HT1080 (cell line): ENCODE data around the gene GARIN1A. TPM values are rescaled to one million over a fixed set of nuclear protein-coding genes. Genes with fewer than 3 reads are reported as not detected.
"Not testable (repeated sequence)": the region's sequence is repeated elsewhere in the genome, so short reads cannot be mapped to it uniquely, and the experiment has no call there.

Experiments
- DNase-seq: peaks from one replicate; pipeline ENCODE4 v3.0.0-alpha.2; 2015; ENCODE audit warnings: low read depth
- total RNA-seq: library from RNA; depleted of rRNA; stranded (reverse); fragments of >200 nt; shearing (Covaris generic); gene quantifications from 2 replicates; pipeline ENCODE4 v1.2.3, GENCODE V29; 2014

The GARIN1A gene
- total RNA-seq, 1 experiment from 2014 or later = 0.05 TPM

- not testable (repeated sequence) for DNase-seq
These were observed 11.2 kb downstream of the GARIN1A start for GRCh38 chr7:128683270-128683669.

- DNase-seq = not testable (repeated sequence)
These were observed 11.6 kb downstream of the GARIN1A start for GRCh38 chr7:128683738-128684137.

- no peak for DNase-seq
These were observed 15.0 kb downstream of the GARIN1A start for GRCh38 chr7:128687131-128687530.

GRCh38 chr7:128688492-128688891, 16.4 kb downstream of the GARIN1A start:
- no peak for DNase-seq

- not testable (repeated sequence) for DNase-seq
These were observed 17.3 kb downstream of the GARIN1A start for GRCh38 chr7:128689161-128689935.

- no peak for DNase-seq
These were observed 19.1 kb downstream of the GARIN1A start for GRCh38 chr7:128691227-128691626.

- no peak for DNase-seq
These were observed 20.7 kb downstream of the GARIN1A start for GRCh38 chr7:128692623-128693270.

- no peak for DNase-seq
These were observed 21.4 kb downstream of the GARIN1A start for GRCh38 chr7:128693373-128694015.

GRCh38 chr7:128694738-128695137, 22.6 kb downstream of the GARIN1A start:
- no peak for DNase-seq

- DNase-seq = peak; percentile 84
These were observed 25.3 kb downstream of the GARIN1A start for GRCh38 chr7:128697302-128697905.

GRCh38 chr7:128699196-128699712, 27.2 kb downstream of the GARIN1A start:
- no peak for DNase-seq

GRCh38 chr7:128699895-128700294, 27.8 kb downstream of the GARIN1A start:
- no peak for DNase-seq

GRCh38 chr7:128701062-128701785, 29.1 kb downstream of the GARIN1A start:
- no peak for DNase-seq

GRCh38 chr7:128703609-128704241, 31.6 kb downstream of the GARIN1A start:
- peak; percentile 49 for DNase-seq

GRCh38 chr7:128705891-128706333, 33.8 kb downstream of the GARIN1A start:
- peak; percentile 39 for DNase-seq

GRCh38 chr7:128707752-128708151, 35.7 kb downstream of the GARIN1A start:
- DNase-seq = no peak

GRCh38 chr7:128708235-128708634, 36.1 kb downstream of the GARIN1A start:
- no peak for DNase-seq

- DNase-seq = no peak
These were observed 36.7 kb downstream of the GARIN1A start for GRCh38 chr7:128708824-128709223.

- no peak for DNase-seq
These were observed 38.4 kb downstream of the GARIN1A start for GRCh38 chr7:128710481-128710880.

- peak; percentile 67 for DNase-seq
These were observed 41.7 kb downstream of the GARIN1A start for GRCh38 chr7:128713794-128714193.
